ENCODE measurements around the gene KRT74. TPM values are rescaled to one million over a fixed set of nuclear protein-coding genes. Genes with fewer than 3 reads are reported as not detected.

KRT74 gene
- total and polyA plus RNA-seq, 9 of the 15 experiments (the other 6 are each of a cell fraction or from before 2014, with no cell fraction given), result not detected

DNA sequence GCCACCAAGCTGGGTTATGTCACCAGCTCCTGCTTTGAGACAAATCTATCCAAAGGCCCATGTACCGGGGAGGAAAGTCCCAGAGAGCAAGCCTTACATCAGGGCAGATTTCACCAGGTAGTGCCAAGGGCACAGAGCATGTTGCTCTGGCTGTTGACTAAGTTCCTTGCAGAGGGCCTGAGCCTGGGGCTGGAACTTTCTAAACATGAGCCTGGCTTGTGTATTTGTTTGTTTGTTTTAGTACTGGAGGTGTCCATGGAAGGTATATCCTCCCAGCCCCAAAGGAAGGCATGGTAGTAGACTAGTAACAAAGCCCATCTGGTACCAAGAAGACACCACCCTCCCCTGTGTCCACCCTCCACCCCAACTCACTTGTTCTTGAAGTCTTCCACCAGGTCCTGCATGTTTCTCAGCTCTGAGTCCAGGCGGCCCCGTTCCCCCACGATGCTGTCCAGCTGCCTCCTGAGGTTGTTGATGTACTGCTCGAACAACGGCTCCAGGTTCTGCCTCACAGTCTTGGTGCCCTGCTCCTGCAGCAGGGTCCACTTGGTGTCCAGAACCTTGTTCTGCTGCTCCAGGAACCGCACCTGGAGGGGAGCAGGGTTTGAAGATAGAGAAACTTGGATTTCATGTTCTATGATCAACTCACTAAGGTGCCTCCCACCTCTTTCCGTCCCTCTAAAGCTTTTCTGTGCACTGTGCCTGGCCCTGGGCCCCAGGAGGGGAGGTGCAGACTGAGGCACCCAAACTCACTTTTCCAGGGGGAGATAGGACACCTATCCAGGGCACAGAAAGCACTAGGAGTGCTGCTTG is 54.9 kb downstream of the KRT74 start:
- no peak overlapping the region for H3K4me2 ChIP-seq (ENCODE audit: insufficient read depth, low read length)
- H3K36me3 ChIP-seq (ENCODE audit: control insufficient read depth, insufficient read depth, low read length), result no peaks in the 10 kb centered on the region
- FAIRE-seq (no peak), ATAC-seq (no peak), DNase-seq (ENCODE audit: extremely low read depth in 1 of 4, low spot score in 3 of 4) (no peak)
- no peaks in the 10 kb centered on the region for H3K79me2 ChIP-seq (ENCODE audit: control insufficient read depth, insufficient read depth, low read length)
- peaks cover 21 to 76% of the 10 kb centered on the region in 2 experiments; a peak in 4 of 5 replicates for H3K27me3 ChIP-seq (ENCODE audit: control insufficient read depth in 2 of 2, insufficient read depth in 2 of 2, low read length in 2 of 2)
- no peak overlapping the region for H3K27ac ChIP-seq (ENCODE audit: extremely low read depth, low read depth, low read length)
- H4K20me1 ChIP-seq (replicated peaks; ENCODE audit: control insufficient read depth, insufficient read depth, low read length), result peaks cover 4% of the 10 kb centered on the region; the same call in 1 of the 2 replicates
- intact Hi-C loops (cut with micrococcal nuclease), result no loop called here
- H2AFZ ChIP-seq (ENCODE audit: low read depth, low read length), result no peak overlapping the region
- in situ Hi-C loops (cut with MboI), result no loop called here
- CTCF ChIA-PET (ENCODE audit: low intra/inter-chr PET ratio), result no interaction called here
- POLR2A ChIA-PET, result interaction anchor here (0.6 kb wide), 1 partner anchor 166 kb away, joined by 3 read pairs; no protein-coding TSS in a partner anchor
- no peak overlapping the region for H3K4me3 ChIP-seq
- H3K4me1 ChIP-seq (replicated peaks in 1 of 2; ENCODE audit: control insufficient read depth in 2 of 2, insufficient read depth in 2 of 2, low read length in 2 of 2), result no peaks in the 10 kb centered on the region; a peak in 1 of 5 replicates
- no TSS peak for BruUV-seq (replicated peaks)
- H3K9me1 ChIP-seq (ENCODE audit: control insufficient read depth, insufficient read depth, low read length), result no peaks in the 10 kb centered on the region
- TF ChIP-seq BRCA1 (IDR thresholded peaks at IDR 0.05), result no peak
- TF ChIP-seq BRCA1 (CRISPR knock-in tag; IDR thresholded peaks at IDR 0.05), result no peak
- no peak for TF ChIP-seq SAP30 (IDR thresholded peaks at IDR 0.05; ENCODE audit: borderline replicate concordance, insufficient read depth, low read depth, low read length, poor library complexity, severe bottlenecking)
- no peak for TF ChIP-seq SRSF1 (IDR thresholded peaks at IDR 0.05; ENCODE audit: low read depth, low read length)
- no peak for TF ChIP-seq KLF13 (tag; IDR thresholded peaks at IDR 0.05; ENCODE audit: borderline replicate concordance, low read depth)
- TF ChIP-seq POLR2AphosphoS5 (IDR thresholded peaks at IDR 0.05; ENCODE audit: control insufficient read depth, insufficient read depth, low read depth, low read length), result no peak
- TF ChIP-seq CXXC5 (CRISPR knock-in tag; IDR thresholded peaks at IDR 0.05), result no peak
- TF ChIP-seq CEBPB (tag; IDR thresholded peaks at IDR 0.05), result no peak
- TF ChIP-seq PHTF2 (CRISPR knock-in tag; IDR thresholded peaks at IDR 0.05), result no peak
- no peak for TF ChIP-seq ETV6 (IDR thresholded peaks at IDR 0.05; ENCODE audit: borderline replicate concordance in 1 of 2, low read depth in 2 of 2, low read length in 1 of 2)
- TF ChIP-seq ETV6 (CRISPR knock-in tag; IDR thresholded peaks at IDR 0.05; ENCODE audit: borderline replicate concordance), result no peak
- no peaks in the 10 kb centered on the region for H3K9me3 ChIP-seq (replicated peaks; ENCODE audit: control insufficient read depth, insufficient read depth, low read depth, low read length)
- 1% methylated on average over 8 of the region's 8 CpGs for WGBS (ENCODE audit: insufficient coverage, low coverage, missing lambda C conversion rate)
- H3K9ac ChIP-seq (ENCODE audit: insufficient read depth in 1 of 2, low read depth in 2 of 2, low read length in 2 of 2), result no peak overlapping the region
